Subcutaneous preadipocyte (primary cell): ENCODE results near the gene FNDC5. TPM values are rescaled to one million over a fixed set of nuclear protein-coding genes. Genes with fewer than 3 reads are reported as not detected.

Experiments
- total RNA-seq: library from RNA; depleted of rRNA; stranded (reverse); fragments of >200 nt; gene quantifications from 2 replicates; pipeline ENCODE4 v1.2.3, GENCODE V29; 2012

FNDC5 gene
- total RNA-seq: 0.20 and 0.37 TPM in 2 replicates

DNA sequence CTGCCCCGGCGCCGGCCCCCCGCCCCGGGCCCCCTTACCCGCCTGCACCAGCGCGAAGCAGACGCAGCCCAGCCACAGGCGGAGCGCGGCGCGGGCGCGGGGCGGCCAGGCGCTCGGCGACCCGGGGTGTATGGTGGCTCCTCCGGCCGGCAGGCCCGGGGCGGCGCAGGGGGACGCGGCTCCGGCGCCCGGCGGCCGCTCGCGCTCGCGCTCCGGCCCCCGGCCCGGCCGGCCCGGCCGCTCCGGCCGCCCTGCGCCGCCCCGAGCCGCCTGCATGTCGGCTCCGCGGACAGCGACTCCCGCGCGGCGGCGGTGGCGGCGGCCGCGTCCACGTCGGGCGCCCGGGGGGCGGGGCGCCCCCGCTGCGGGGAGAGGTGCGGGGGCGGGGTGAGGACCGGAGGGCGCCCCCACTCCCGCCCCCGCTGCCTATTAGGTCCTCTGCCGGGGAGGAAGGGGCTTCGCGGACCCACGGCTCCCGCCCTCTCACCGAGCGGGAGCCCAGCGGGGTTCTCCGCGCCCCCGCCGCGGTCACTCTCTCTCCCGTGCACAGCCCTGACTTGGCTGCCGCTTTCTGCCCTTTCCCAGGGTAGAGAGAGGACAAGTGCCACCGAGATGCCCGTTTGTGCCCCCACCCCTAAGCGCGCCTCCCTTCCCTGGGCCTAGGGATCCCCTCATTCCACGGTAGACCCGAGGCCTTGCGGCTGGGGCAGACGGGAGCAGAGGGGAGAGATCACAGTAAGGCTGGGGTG is at the start of gene FNDC5:
Gene FNDC5, minus strand, starts transcription at position 298 of the 749 bp plus-strand sequence.

GRCh38 chr1:32900956-32901822 is 30.5 kb upstream of the FNDC5 start, which contains the start of gene TMEM54:
Gene TMEM54 (minus strand): TSS chr1:32901389. CDS start chr1:32901238, 151 bp downstream.

GRCh38 chr1:32886004-32886827 is 15.5 kb upstream of the FNDC5 start, which contains the start of gene HPCA:
Gene HPCA (plus strand): TSS chr1:32886491. CDS start chr1:32888899, 2,408 bp downstream.

GRCh38 chr1:32817159-32817814 is 53.4 kb downstream of the FNDC5 start, which contains the start of the genes S100PBP and YARS1:
Gene S100PBP (plus strand): TSS chr1:32817653. CDS start chr1:32826100, 8,447 bp downstream.
Gene YARS1 (minus strand): TSS chr1:32817358. CDS start chr1:32817244, 114 bp downstream.

Other genes starting within 250 kb of the FNDC5 start
- 19.8 and 23.9 TPM in 2 replicates for gene ZBTB8OS, start 220.4 kb downstream of the FNDC5 start, total RNA-seq
- 61.0 and 90.9 TPM in 2 replicates for gene RBBP4, start 219.7 kb downstream of the FNDC5 start, total RNA-seq
- 9.2 and 23.9 TPM in 2 replicates for gene SYNC, start 168.1 kb downstream of the FNDC5 start, total RNA-seq
- gene YARS1, start 53.6 kb downstream of the FNDC5 start, total RNA-seq: 112 and 138 TPM in 2 replicates
- gene S100PBP, start 53.3 kb downstream of the FNDC5 start, total RNA-seq: 24.3 and 27.0 TPM in 2 replicates
- gene HPCA, start 15.6 kb upstream of the FNDC5 start, total RNA-seq: not detected in 2 replicates
- gene TMEM54, start 30.5 kb upstream of the FNDC5 start, total RNA-seq: 20.9 and 31.2 TPM in 2 replicates
- gene RNF19B, start 93.9 kb upstream of the FNDC5 start, total RNA-seq: 7.7 and 9.8 TPM in 2 replicates
- gene AK2, start 166.0 kb upstream of the FNDC5 start, total RNA-seq: 101 and 103 TPM in 2 replicates
- gene AZIN2, start 210.2 kb upstream of the FNDC5 start, total RNA-seq: 6.3 and 10.3 TPM in 2 replicates